ENCODE measurements around the gene MCF2L.
"Not testable (repeated sequence)": the region's sequence is repeated elsewhere in the genome, so short reads cannot be mapped to it uniquely, and the experiment has no call there.

The MCF2L gene

DNA sequence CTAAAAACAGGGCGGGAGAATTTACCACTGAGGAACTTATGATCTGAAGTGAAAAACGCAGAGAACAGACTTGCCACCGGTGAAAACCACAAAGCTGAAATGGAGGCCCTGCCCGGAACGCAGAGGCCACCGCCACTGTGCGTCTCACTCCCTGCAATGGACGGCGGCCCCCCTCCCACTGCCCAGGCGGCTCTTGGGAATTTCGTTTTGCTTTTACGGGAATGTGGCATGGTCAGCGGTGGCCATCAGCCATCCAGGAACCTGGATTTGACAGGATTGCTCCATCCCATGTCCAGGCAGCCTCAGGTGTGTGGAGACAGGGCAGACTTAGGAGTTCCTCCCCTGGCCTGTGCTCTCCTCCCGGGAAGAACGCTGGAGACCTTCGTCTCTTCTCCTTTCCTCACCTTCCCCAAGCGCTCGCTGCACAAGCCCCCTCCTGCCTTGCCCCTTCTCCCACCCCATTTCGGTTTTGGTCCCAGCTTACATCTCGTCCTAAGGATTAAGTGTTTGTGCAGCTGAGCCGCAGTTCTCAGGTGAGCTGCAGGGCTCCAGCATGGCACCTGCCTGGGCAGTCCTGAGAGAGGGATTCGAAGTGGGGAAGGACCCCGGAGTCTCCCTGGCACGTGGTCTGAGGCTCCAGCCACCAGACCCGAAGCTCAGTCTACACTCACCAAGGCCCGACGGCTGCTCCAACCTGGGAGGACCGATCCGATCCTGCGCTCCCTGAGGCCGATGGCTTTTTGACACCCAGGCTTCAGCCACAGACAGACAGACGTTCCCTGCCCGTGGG, 49.9 kb downstream of the MCF2L start:
- DNase-seq = no peak

DNA sequence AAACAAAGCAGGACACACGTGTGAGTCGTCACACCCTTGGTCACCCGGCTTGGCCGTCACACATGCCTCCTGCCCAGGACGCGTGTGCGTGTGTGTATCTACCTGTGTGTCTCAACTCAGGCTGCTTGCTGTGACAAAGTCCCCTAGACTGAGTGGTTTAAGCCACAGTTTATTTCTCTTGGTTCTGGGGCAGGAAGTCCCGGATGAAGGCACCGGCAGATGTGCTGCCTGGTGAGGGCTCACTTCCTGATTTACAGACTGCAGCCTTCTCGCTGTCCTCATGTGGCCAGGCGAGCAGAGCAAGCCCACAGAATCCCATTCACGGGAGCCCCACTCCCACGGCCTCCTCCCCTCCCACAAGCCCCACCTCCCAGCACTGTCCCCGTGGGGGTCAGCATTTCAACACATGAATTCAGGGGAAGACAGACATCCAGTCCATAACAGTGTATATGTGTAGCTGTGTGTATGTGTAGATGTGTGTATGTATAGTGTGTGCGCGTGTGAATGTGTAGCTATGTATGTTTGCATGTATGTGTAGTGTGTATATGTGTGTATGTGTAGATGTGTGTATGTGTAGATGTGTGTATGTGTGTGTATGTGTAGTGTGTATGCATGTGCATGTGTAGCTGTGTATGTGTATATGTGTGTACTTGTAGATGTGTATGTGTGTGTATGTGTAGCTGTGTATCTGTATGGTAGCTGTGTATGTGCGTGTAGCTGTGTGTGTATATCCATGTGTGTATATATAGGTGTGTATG, 51.5 kb downstream of the MCF2L start:
- no peak for DNase-seq

DNA sequence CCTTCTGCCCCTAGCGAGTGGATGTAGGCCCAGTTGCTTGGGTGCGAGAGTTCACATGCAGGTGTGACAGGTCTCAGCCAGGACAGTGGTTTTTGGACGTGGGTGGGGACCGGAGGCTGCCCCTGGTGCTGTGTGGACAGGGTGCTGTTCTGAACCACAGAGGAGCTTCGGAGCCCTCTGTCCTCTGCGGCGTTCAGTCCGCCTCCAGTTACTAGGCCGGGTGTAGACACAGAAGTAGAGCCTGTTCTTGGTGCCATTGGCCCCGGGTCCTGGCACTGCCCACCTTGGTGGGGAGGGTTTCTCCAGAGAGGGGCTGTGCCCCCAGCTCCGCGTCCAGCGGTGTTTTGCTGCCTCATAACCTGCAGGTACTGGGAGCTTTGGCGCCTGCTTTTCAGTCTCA, 52.4 kb downstream of the MCF2L start:
- no peak for DNase-seq

DNA sequence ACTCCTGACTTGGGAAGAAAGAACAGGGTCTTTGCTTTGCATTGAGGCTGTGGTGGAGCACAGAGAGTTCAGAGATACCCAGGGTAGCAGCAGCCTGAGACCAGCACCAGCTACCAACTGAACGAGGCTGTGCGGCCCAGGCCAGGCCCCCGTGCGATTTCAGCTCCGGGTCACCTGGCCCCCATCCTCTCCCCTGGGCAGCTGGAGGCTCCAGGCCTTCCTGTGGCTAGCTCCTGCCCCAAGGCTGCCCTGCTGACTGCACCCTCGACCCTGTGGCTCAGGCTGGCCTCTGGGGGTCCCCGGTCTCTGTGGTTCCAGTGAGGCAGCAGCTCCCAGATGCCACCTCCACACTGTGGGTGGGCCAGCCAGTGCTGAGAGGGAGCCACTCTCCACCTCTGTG, 52.8 kb downstream of the MCF2L start:
- no peak for DNase-seq

DNA sequence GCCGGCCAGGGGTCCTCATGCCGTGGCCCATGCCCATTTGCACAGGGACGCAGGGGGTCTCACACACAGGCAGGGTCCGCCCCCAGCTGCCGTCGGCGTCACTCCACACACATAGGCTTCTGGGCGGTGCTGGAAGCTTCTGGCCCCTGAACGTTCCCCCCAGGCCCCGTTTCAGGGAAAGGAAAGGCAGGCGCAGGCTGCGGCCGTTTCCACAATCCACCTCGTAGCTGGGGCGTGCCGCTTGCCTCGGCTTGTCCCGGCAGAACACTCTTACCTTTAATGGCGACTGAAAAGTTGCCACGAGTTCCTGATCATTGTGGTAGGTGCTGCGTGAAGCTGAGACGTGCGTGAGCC, 53.4 kb downstream of the MCF2L start:
- DNase-seq = no peak

DNA sequence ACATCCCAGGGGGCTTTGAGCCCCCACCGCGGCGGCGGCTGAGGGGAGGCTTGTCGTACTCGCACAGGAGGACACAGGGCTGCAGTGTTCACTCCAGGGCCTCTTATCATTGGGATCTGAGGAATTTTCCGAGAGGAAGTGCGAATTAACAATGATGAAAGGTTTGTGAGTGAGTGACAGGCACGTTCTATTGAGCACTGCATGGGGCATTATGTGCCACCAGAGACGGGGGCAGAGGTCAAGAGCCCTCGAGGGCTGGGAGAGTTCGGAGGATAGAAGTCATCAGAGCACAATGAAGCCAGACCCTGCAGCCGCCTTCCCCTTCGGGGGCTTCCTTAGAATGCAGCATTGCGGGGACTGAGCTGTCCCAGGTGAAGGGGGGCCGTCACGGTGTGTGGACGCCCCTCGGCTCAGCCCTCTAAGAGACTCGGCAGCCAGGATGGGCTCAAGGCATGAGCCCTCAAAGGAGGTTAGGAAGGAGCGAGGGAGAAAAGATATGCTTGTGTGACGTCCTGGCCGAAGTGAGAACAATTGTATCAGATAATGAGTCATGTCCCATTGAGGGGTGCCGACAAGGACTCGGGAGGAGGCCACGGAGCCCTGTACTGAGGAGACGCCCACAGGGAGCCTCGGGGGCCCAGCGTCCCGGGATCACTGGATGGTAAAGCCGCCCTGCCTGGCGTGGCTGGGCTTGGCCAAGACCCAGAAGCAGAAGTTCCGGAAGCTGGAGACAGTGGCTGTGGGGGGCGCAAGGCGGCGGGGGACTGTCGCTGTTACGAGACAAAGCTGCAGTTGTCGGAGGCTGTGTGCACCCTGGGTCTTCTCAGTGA, 53.9 kb downstream of the MCF2L start:
- no peak for DNase-seq

DNA sequence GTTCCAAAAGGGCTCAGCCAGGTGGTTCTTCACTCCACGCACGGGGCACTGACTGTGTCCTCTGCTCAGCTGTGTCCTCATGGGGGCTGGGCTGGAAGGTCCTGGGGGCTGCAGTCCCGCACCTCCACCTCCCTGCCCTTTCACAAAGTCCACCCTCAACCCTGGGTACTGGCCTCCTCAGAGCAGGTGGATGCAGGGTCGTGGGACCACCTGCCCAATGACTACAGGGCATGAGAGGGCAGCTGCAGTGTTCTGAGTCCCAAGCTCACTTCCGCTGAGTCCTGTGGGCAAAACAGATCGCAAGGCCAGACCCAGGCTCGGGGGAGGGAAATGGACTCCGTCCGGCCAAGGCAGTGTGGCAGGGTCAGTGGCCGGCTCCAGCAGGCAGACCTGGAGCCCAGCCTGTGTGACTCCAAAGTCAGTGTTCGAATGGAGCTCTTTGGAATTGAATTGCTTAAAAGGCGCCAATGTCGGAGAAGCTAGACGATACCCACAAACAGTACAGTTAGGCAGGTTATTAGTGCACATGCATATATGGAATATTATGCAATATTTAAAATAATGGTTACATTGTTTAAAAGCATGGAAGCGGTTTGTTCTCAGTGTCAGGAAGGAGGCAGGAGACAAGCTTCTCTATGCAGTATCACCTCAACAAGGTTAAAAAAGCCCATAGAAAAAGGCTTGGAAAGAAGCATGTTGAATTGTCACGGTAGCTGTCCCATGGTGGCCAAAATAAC, 54.8 kb downstream of the MCF2L start:
- no peak for DNase-seq

DNA sequence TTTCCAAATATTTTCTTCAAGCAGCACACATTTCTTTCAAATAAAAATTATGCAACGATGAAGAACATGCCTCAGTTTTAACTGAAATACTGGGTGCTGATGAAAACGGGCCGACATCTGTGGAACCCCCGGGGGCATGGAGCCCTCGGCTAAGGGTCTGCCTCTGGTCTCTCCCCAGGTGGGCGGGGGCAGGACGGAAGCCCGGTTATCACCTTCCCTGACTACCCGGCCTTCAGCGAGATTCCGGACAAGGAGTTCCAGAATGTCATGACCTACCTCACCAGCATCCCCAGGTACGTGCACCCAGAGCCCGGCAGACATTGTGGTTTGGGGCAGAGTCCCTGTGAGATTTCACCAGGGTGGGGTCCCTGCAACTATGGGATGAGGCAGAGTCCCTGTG, 55.5 kb downstream of the MCF2L start:
- no peak for DNase-seq

DNA sequence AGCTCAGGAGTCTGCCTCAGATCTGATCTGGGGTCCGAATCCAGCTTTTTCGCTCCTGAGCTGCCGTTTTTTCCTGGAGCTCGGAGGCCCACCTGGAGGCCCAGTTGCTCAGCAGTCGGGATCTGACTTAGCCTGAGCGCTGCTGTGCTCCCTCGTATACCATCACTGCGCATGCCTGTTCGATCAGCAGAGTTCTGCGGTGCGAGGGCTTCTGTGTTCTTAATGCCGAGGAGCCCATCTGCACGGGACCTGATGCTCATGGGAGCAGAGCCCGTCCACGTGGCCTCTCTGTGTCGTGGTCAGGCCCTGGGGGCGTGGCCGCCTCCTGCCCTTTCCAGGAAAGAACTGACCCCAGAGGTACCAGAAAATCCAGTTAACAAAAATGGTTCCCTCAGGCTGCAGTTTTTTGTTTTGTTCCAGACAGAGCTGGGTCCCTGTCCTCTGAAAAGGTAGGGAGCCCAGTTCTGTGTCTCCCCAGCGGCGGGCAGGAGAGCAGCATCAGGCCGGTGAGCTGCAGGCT, 57.4 kb downstream of the MCF2L start:
- DNase-seq = no peak

DNA sequence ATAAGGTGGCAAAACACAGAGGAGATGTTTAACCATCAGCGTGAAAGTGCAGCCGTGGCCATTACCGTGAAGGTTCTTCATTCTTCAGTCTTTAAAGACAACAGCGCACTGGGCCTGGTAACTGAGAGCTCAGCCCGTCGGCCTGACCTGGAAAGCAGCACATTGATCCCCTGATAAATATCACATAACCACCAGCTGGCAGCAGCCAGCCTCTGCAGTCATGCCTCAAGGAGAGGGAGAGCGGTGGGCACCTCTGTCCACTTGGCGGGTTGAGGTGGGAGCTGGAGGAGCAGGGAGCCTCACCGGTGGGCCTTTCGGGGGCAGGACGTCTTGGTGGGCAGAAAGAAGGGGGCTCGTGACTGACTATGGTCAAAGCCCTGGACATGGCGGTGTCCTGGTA, 58.1 kb downstream of the MCF2L start:
- DNase-seq = no peak

DNA sequence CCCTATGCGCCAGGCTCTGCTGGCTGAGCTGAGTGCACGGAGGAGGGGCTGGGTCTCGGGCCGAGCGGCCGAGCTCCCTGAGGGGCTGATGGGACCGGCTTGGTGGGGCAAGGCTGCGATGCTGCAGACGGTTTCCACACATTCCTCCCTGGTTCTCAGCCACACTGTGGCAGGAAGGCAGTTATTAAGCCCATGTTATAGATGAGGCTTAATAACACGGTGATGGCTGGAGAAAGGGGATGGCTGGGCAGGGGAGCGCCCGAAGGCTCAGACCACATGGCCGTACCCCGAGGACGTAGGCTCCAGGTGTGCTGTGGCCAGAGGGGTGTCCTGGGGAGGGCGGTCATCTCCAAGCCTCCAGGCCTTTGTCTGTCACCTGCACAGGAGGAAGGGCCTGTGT, 58.6 kb downstream of the MCF2L start:
- DNase-seq = no peak

DNA sequence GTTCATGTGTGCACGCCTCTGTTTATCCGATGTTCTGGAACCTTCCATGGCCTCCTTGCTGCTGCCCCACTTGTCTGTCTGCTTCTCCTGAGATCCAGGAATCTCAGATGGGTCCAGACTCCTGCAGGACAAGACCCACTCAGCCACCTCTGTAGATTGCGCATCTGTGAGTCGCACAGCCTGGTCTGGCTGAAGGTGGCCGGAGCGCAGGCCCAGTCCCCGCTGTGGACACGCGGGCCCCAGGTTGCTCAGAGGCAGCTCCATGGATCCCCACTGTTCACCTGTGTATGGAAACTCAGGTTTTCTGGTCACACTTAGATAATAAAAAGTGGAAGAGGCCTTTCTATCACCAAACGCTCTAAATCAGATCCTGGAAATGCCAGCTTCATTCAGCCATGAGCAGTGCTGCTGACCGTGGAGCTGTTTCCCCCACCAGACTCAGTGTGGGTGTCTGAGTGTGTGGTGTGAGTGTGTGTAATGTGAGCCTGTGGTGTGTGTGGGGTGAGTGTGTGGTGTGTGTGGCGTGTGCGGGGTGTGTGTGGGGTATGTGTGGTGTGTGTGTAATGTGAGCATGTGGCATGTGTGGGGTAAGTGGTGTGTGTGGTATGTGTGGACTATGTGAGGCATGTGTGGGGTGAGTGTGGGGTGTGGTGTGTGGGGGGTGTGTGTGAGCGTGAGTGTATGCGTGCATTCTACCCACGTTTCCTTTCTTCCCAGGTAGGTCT, 59.5 kb downstream of the MCF2L start:
- no peak for DNase-seq

DNA sequence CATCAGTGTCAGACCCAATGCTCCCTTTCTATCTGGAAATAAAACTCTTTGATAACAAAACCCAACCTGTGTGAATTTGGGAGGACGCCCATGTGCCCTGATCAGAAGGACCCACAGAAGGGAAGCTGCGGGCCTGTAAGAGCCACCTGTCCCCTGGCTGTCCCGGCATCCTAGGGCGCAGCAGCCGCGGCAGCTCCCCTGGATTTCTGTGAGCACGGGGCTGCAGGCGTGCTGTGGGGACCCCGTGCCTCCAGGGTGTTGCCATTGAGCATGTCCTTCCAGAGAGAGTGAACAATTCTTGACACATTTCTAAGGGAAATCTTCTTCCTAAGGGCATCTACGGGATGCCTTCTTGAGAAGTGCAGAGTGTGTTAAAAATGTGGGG, 60.0 kb downstream of the MCF2L start:
- DNase-seq = no peak

DNA sequence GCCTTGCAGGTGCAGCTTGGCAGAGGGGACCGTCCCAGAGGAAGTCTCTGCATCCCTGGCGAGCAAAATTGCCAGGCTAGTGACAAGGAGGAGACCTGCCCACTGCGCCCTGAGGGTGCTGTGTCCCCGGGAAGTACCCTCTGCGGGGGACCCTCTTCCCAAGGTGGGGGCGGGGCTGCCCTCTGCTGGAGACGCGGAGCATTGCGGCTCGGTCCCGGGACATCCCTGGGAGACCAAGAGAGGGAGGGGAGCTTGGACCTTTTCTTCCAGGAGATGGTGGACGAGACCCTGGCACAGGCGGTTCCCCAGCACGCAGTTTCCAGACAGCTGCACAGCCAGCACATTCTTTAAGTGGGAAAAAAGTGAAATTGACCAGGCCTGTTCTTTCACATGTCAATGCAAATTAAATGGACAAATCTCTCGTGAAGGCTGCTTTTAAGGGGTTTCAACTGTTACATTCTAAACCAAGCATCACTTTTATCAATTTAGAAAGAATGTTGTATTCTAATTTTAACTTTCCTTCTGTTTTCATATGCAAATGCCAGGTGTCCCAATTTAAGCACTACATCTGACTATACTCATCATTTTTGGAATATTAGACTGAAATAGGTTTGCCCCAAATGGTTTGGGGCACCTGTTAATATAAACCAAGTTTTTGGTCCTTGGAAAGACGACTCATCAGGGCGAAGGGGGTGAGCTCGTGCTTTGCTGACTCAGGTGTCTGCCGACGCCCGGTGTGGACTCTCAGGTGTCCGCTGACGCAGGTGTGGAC, 60.7 kb downstream of the MCF2L start:
- no peak for DNase-seq

DNA sequence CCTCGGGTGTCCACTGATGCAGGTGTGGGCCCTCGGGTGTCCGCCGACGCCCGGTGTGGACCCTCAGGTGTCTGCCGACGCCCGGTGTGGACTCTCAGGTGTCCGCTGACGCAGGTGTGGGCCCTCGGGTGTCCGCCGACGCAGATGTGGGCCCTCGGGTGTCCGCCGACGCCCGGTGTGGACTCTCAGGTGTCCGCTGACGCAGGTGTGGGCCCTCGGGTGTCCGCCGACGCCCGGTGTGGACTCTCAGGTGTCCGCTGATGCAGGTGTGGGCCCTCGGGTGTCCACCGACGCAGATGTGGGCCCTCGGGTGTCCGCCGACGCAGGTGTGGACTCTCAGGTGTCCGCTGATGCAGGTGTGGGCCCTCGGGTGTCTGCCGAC, 61.2 kb downstream of the MCF2L start:
- not testable (repeated sequence) for DNase-seq

DNA sequence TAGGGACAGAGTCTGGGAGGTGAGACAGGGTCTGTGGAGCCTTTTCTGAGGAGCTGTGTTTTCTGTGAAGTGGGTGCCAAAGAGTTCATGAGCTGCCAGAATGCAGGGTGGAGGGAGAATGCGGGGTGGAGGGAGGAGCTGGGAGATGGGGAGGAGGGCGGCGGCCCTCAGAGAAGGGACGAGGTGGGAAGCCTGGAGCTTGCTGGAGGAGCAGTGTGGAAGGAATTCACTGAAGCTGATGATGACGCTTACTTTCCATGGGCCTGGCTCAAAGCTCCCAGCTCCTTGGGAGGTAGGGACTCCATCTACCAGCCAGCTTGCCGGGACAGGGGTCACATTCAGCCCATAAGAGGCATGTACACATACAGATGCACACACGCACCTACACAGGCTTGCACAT, 62.5 kb downstream of the MCF2L start:
- DNase-seq = no peak

DNA sequence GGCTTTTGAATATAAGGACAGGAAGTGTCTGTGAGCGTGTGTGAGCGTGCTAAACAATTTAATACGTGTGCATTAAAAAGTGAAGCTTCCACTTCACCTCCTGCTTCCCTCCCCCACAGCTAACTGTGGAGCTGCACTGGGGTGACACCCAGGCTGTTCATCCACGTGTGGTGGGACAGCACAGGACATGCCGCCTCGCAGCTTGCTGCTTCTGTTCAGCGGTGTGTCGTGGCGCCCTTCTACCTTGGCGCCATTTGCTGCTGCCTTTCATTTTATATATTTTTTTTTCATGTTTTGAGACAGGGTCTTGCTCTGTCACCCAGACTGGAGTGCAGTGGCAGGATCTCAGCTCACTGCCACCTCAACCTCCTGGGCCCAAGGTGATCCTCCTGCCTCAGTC, 63.3 kb downstream of the MCF2L start:
- DNase-seq = no peak

DNA sequence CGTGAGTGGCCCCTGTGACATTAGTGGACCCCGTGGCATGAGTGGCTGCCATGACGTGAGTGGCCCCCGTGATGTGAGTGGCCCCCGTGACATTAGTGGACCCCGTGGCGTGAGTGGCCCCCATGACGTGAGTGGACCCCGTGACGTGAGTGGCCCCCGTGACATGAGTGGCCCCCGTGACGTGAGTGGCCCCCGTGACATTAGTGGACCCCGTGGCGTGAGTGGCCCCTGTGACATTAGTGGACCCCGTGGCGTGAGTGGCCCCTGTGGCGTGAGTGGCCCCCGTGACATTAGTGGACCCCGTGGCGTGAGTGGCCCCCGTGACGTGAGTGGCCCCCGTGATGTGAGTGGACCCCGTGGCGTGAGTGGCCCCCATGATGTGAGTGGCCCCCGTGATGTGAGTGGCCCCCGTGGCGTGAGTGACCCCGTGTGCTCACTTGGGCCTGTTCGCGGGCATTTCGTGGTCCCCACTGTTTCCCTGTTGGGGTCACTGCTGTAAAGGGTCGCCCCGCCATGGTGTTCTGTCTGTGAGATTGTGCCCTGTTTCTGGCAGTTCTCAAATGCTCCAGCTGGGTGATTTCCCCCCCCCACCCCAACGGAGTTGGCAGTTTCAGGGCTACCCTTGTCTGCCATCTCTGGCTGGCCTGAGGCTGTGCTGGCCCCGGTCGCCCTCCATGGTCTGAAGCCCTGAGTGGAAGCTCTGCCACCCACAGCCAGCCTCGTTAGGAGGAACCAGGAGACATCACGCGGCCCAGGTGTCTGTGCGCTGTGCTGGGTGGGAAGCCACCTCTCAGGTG, 64.2 kb downstream of the MCF2L start:
- no peak for DNase-seq

DNA sequence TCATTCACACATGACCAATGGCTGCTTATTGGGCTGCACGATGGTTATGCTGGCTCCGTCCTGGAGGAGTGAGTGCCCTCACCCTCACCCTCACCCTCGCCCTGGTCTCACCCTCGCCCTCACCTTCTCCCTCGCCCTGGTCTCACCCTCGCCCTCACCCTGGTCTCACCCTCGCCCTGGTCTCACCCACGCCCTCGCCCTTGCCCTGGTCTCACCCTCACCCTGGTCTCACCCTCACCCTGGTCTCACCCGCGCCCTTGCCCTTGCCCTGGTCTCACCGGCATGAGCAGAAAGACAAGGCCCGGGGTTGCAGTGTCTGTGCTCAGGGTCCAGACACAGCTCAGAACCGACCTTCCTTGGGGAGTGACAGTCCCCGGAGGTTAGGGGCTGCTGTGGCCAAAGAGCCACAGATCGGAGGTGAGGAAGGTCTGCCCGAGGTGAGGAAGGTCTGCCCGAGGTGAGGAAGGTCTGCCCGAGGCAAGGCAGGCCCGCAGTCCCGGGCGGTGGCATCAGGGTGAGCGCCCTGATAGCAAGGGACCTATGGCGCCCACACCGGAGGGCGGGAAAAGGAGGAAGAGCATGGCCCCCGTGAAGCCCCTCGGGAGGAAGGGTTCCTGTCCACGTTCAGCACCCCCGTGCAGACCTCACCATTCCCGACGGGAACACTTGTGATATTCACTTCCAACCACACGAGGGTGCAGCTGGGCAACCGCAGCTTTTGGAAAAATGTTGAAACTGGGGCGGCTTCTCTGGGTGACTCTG, 65.6 kb downstream of the MCF2L start:
- DNase-seq = no peak
